Measurements from ENCODE around the gene HOXA7. TPM values are rescaled to one million over a fixed set of nuclear protein-coding genes. Genes with fewer than 3 reads are reported as not detected.
A peak's percentile ranks its signal among the peaks of the same experiment; 100 is the strongest.

The HOXA7 gene
- total RNA-seq, 1 experiment from 2014 or later = 0.56 TPM

DNA sequence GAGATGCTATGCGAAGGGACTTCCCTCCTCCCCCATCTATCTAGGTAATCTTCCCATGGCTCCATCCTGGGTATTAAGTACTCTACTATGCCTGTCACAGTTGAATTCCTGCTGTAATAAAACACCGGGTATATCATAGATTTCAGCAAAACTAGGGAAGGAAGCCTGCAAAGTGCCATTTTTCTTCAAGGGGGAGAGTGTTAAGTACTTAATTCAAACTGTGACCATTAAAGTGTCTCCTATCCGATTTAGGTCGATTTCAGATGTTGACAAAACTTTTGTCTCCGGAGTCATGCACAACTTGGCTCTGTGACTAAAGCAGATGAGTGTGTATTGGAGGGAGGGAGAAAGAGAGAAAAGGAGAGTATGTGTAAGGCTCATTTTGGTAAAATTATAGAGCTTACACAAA is 30.5 kb downstream of the HOXA7 start:
- DNase-seq (ENCODE audit: low spot score) = no peak
- ChIA-PET CTCF (no interaction called here), POLR2A (ENCODE audit: low non-redundant PET) (interaction anchor here (0.7 kb wide), 1 partner anchor 31 kb away, joined by 3 read pairs; no protein-coding TSS in a partner anchor)
- Histone ChIP-seq H3K4me1 (ENCODE audit: insufficient read depth, low read length, poor library complexity, severe bottlenecking) (no peaks in the 10 kb centered on the region), H3K4me3 (ENCODE audit: low read depth, low read length, poor library complexity, severe bottlenecking) (no peak overlapping the region), H3K36me3 (ENCODE audit: insufficient read depth, low read length, poor library complexity, severe bottlenecking) (no peaks in the 10 kb centered on the region), H3K9me3 (ENCODE audit: low read depth, low read length, poor library complexity, severe bottlenecking) (no peaks in the 10 kb centered on the region), H3K27me3 (replicated peaks; ENCODE audit: insufficient read depth, low read depth, low read length, poor library complexity) (peaks cover 100% of the 10 kb centered on the region), H3K27ac (ENCODE audit: low read depth, low read length, poor library complexity, severe bottlenecking) (no peak overlapping the region)
- intact Hi-C loops (cut with micrococcal nuclease; ENCODE audit: unreplicated experiment) = no loop called here
- no peak for TF ChIP-seq EZH2 (IDR thresholded peaks at IDR 0.05; ENCODE audit: borderline replicate concordance, low read depth, low read length, poor library complexity, severe bottlenecking)
- TF ChIP-seq, protein P1, sequence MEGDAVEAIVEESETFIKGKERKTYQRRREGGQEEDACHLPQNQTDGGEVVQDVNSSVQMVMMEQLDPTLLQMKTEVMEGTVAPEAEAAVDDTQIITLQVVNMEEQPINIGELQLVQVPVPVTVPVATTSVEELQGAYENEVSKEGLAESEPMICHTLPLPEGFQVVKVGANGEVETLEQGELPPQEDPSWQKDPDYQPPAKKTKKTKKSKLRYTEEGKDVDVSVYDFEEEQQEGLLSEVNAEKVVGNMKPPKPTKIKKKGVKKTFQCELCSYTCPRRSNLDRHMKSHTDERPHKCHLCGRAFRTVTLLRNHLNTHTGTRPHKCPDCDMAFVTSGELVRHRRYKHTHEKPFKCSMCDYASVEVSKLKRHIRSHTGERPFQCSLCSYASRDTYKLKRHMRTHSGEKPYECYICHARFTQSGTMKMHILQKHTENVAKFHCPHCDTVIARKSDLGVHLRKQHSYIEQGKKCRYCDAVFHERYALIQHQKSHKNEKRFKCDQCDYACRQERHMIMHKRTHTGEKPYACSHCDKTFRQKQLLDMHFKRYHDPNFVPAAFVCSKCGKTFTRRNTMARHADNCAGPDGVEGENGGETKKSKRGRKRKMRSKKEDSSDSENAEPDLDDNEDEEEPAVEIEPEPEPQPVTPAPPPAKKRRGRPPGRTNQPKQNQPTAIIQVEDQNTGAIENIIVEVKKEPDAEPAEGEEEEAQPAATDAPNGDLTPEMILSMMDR (conservative IDR thresholded peaks at IDR 0.05; ENCODE audit: low read depth, low read length) = no peak
- no TSS peak for BruUV-seq (replicated peaks)

DNA sequence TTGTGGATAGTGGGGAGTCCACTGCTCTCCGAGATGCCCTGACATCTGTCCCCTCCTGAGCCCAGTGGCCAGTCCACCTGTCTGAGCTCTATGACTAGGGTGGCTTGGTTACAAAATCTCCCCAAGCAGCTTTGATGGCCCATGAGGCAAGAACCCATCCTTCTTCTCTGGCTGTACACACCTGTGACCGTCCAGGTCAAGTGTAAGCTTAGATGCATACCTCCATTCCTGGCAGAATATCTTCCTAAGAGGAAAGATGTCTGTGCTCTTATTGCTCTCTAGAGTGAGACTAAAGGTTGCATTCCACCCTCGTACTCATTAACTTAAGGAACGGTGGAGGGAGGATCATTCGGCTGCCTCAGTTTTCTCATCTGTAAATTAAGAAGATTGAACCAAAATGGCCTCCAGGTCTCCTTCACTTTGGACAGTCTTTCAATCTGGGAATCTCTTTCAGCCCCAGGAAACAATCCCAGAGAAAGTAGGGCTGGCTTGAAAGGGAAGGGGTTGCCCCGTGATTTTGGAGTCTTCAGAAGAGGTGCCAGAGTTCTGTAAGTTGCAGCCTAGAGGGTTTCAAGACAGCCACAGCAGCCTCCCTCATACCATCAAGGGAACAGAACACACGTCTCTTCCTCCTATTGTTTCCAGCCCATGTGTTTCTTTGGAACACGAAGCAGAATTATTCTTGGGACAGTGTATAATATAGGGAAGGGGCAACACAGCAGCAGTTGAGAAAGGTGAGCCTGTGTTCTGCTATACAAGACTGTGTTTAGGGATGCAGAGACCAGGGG is 31.4 kb downstream of the HOXA7 start:
- no peaks in the 10 kb centered on the region for H3K36me3 ChIP-seq (ENCODE audit: insufficient read depth, low read length, poor library complexity, severe bottlenecking)
- intact Hi-C loops (cut with micrococcal nuclease; ENCODE audit: unreplicated experiment) = no loop called here
- peaks cover 100% of the 10 kb centered on the region for H3K27me3 ChIP-seq (replicated peaks; ENCODE audit: insufficient read depth, low read depth, low read length, poor library complexity)
- POLR2A ChIA-PET (ENCODE audit: low non-redundant PET) = no interaction called here
- DNase-seq (ENCODE audit: low spot score) = no peak
- no peaks in the 10 kb centered on the region for H3K4me1 ChIP-seq (ENCODE audit: insufficient read depth, low read length, poor library complexity, severe bottlenecking)
- no TSS peak for BruUV-seq (replicated peaks)
- CTCF ChIA-PET = no interaction called here
- no peaks in the 10 kb centered on the region for H3K9me3 ChIP-seq (ENCODE audit: low read depth, low read length, poor library complexity, severe bottlenecking)
- TF ChIP-seq EZH2 (IDR thresholded peaks at IDR 0.05; ENCODE audit: borderline replicate concordance, low read depth, low read length, poor library complexity, severe bottlenecking) = no peak
- TF ChIP-seq, protein P1 (conservative IDR thresholded peaks at IDR 0.05; ENCODE audit: low read depth, low read length) = no peak
- no peak overlapping the region for H3K4me3 ChIP-seq (ENCODE audit: low read depth, low read length, poor library complexity, severe bottlenecking)
- no peak overlapping the region for H3K27ac ChIP-seq (ENCODE audit: low read depth, low read length, poor library complexity, severe bottlenecking)

DNA sequence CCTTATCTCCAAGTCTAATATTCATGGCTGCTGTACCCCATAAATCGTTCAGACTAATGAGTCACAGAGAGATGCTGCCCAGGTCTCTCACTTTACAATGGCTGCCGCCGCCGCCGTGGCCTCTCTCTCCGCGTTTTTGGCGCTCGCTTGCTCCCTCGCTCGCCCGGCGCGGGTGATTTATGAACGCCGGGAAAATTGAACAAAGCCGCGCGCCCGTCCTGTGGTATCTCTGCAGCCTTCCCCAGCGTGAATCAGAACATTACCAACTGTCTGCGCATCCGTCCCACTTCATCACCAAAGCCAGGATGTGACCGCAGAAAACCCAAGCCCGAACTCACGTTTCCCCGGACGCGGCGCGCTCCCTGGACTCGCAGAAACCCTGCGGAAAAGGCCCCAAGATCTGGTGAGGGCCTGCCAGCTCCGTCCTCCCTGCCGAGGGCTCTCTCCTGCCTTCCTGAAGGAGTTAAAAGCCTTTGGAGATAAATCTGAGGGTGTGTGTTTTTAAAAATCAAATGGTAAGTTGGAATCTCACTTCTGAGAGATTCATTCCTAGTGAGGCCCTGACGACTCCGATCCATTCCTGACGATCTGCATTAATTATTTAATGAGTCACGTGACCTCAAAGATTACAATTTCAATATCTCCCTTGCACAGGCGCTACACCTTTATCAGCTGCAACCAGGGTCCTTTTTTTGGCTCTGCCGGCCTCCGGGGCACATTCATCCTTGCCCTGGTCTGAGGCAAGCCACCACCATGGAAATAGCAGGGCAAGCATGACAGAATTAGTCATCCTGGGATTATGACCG is 32.2 kb downstream of the HOXA7 start:
- ChIA-PET CTCF (no interaction called here), POLR2A (ENCODE audit: low non-redundant PET) (no interaction called here)
- no peaks in the 10 kb centered on the region for H3K4me1 ChIP-seq (ENCODE audit: insufficient read depth, low read length, poor library complexity, severe bottlenecking)
- BruUV-seq (replicated peaks) = no TSS peak
- no peaks in the 10 kb centered on the region for H3K36me3 ChIP-seq (ENCODE audit: insufficient read depth, low read length, poor library complexity, severe bottlenecking)
- no peaks in the 10 kb centered on the region for H3K9me3 ChIP-seq (ENCODE audit: low read depth, low read length, poor library complexity, severe bottlenecking)
- DNase-seq (ENCODE audit: low spot score) = no peak
- peak; percentile 87 for TF ChIP-seq EZH2 (IDR thresholded peaks at IDR 0.05; ENCODE audit: borderline replicate concordance, low read depth, low read length, poor library complexity, severe bottlenecking)
- TF ChIP-seq, protein P1 (conservative IDR thresholded peaks at IDR 0.05; ENCODE audit: low read depth, low read length) = no peak
- H3K4me3 ChIP-seq (ENCODE audit: low read depth, low read length, poor library complexity, severe bottlenecking) = no peak overlapping the region
- intact Hi-C loops (cut with micrococcal nuclease; ENCODE audit: unreplicated experiment) = no loop called here
- H3K27me3 ChIP-seq (replicated peaks; ENCODE audit: insufficient read depth, low read depth, low read length, poor library complexity) = peaks cover 100% of the 10 kb centered on the region
- H3K27ac ChIP-seq (ENCODE audit: low read depth, low read length, poor library complexity, severe bottlenecking) = no peak overlapping the region

Measured in A673 (cell line).